ENCODE measurements around the gene SPATS2. TPM values are rescaled to one million over a fixed set of nuclear protein-coding genes. Genes with fewer than 3 reads are reported as not detected.

Gene SPATS2
- total and polyA plus RNA-seq, 11 donors, result 3.0 to 9.1 (median 5.7) TPM

DNA sequence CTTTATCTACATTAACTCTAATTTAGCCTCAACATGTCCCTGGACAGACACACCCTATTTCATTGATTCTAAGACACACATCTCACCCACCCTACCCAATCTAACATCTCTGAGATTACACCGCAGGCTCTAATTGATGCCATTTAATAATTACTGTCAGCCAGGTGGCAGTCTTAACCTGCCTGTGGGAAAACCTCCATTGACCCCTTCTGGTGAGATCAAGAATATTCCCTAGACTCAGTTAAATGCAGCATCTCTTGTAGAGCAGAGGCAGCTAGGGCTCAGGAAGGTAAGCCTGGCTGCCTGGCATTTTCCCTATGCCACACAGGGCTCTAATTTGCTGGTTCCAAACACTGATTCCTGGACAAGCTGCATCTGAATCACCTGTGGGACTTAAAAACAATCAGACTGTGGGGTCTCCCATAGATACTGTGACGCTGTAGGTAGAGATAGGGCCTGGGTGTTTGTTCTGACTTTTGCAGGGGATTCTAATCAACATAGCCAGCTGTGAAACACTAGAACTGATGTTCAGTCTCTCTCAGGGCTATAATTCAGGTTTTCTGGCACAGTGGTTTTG, 186.3 kb downstream of the SPATS2 start:
- H3K27ac ChIP-seq, result no peak overlapping the region
- peaks cover 0 to 26% (median 15%) of the 10 kb centered on the region in 12 donors for H3K4me1 ChIP-seq
- H3K4me3 ChIP-seq, result no peak overlapping the region
- no peaks in the 10 kb centered on the region for H3K9me3 ChIP-seq
- TF ChIP-seq POLR2A (IDR thresholded peaks at IDR 0.05), result no peak
- TF ChIP-seq, protein P1, sequence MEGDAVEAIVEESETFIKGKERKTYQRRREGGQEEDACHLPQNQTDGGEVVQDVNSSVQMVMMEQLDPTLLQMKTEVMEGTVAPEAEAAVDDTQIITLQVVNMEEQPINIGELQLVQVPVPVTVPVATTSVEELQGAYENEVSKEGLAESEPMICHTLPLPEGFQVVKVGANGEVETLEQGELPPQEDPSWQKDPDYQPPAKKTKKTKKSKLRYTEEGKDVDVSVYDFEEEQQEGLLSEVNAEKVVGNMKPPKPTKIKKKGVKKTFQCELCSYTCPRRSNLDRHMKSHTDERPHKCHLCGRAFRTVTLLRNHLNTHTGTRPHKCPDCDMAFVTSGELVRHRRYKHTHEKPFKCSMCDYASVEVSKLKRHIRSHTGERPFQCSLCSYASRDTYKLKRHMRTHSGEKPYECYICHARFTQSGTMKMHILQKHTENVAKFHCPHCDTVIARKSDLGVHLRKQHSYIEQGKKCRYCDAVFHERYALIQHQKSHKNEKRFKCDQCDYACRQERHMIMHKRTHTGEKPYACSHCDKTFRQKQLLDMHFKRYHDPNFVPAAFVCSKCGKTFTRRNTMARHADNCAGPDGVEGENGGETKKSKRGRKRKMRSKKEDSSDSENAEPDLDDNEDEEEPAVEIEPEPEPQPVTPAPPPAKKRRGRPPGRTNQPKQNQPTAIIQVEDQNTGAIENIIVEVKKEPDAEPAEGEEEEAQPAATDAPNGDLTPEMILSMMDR (IDR thresholded peaks at IDR 0.05), result peak in 9 of 12 donors; percentile 4 to 49 (median 30)
- peaks cover 0 to 13% (median 0%) of the 10 kb centered on the region in 9 donors for H3K27me3 ChIP-seq
- peaks cover 0 to 29% (median 27%) of the 10 kb centered on the region in 9 donors for H3K36me3 ChIP-seq
- WGBS, 4 donors, result 60 to 64% (median 61%) methylated on average over 2 of the region's 2 CpGs
- peak in 1 of 4 donors; percentile 10 for ATAC-seq
- intact Hi-C loops (cut with DNase I), result loop anchor here in 2 of 10 donors (1.0 to 2.0 kb wide), 2 partner anchors 27 to 69 kb away; partner anchors contain the start of gene PRPF40B (in 1 of the 2)
- DNase-seq, result peak in 1 of 5 donors; percentile 3

DNA sequence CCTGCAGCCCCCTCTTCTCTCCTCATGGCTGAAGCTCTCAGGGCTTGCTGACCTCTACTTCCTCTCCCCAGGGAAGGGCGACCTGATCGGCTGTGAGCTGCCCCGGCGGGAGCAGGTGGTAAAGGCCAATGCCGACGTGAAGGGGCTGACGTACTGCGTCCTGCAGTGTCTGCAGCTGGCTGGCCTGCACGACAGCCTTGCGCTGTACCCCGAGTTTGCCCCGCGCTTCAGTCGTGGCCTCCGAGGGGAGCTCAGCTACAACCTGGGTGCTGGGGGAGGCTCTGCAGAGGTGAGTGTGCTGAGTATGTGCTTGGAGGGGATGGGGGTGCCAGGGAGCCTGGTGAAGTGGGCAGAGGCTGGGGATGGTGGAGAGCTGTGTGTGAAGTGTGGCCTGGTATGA, 187.0 kb downstream of the SPATS2 start:
- DNase-seq (peak in 1 of 5 donors; percentile 20), ATAC-seq (no peak)
- H3K27me3 ChIP-seq, result peaks cover 0 to 6% (median 0%) of the 10 kb centered on the region in 9 donors
- no peak overlapping the region for H3K4me3 ChIP-seq
- H3K4me1 ChIP-seq, result peaks cover 0 to 19% (median 8%) of the 10 kb centered on the region in 12 donors
- no peaks in the 10 kb centered on the region for H3K9me3 ChIP-seq
- H3K36me3 ChIP-seq, result peaks cover 0 to 35% (median 34%) of the 10 kb centered on the region in 9 donors
- intact Hi-C loops (cut with DNase I), result loop anchor here in 1 of 10 donors (1.0 kb wide), 1 partner anchor 26 kb away; no protein-coding TSS in a partner anchor
- no peak for TF ChIP-seq POLR2A (IDR thresholded peaks at IDR 0.05)
- TF ChIP-seq, protein P1 (IDR thresholded peaks at IDR 0.05), result no peak
- no peak overlapping the region for H3K27ac ChIP-seq
- 76 to 86% (median 77%) methylated on average over 12 to 15 of the region's 15 CpGs; no CpG with 5 or more reads in 1 of the 4 donors for WGBS, 4 donors

- H3K27ac ChIP-seq, result peak overlapping the region in 1 of 12 donors; percentile 13
- DNase-seq (no peak), ATAC-seq (no peak)
- H3K4me3 ChIP-seq, result no peak overlapping the region
- TF ChIP-seq POLR2A (IDR thresholded peaks at IDR 0.05), result no peak
- TF ChIP-seq, protein P1 (IDR thresholded peaks at IDR 0.05), result no peak
- peaks cover 0 to 16% (median 5%) of the 10 kb centered on the region in 12 donors for H3K4me1 ChIP-seq
- H3K36me3 ChIP-seq, result peaks cover 0 to 51% (median 49%) of the 10 kb centered on the region in 9 donors
- intact Hi-C loops (cut with DNase I), result no loop called here
- whole genome bisulfite sequencing, 4 donors, result 84 to 92% (median 87%) methylated on average over 12 to 18 of the region's 18 CpGs
- H3K9me3 ChIP-seq, result no peaks in the 10 kb centered on the region
- no peaks in the 10 kb centered on the region for H3K27me3 ChIP-seq
Observed at GRCh38 chr12:49555631-49556390, 188.5 kb downstream of the SPATS2 start.

Data from heart left ventricle (tissue), 16 donors.